ENCODE measurements around the gene ZDHHC7. TPM values are rescaled to one million over a fixed set of nuclear protein-coding genes. Genes with fewer than 3 reads are reported as not detected.
"Not testable (repeated sequence)": the region's sequence is repeated elsewhere in the genome, so short reads cannot be mapped to it uniquely, and the experiment has no call there.

The ZDHHC7 gene
- total RNA-seq, 2 donors from 2014 or later, result 64.6 TPM

GRCh38 chr16:85033171-85033570 lies 21.8 kb upstream of the ZDHHC7 start:
- TF ChIP-seq POLR2AphosphoS5 (IDR thresholded peaks at IDR 0.05) (no peak), POLR2A (IDR thresholded peaks at IDR 0.05) (no peak)
- TF ChIP-seq, protein P1, sequence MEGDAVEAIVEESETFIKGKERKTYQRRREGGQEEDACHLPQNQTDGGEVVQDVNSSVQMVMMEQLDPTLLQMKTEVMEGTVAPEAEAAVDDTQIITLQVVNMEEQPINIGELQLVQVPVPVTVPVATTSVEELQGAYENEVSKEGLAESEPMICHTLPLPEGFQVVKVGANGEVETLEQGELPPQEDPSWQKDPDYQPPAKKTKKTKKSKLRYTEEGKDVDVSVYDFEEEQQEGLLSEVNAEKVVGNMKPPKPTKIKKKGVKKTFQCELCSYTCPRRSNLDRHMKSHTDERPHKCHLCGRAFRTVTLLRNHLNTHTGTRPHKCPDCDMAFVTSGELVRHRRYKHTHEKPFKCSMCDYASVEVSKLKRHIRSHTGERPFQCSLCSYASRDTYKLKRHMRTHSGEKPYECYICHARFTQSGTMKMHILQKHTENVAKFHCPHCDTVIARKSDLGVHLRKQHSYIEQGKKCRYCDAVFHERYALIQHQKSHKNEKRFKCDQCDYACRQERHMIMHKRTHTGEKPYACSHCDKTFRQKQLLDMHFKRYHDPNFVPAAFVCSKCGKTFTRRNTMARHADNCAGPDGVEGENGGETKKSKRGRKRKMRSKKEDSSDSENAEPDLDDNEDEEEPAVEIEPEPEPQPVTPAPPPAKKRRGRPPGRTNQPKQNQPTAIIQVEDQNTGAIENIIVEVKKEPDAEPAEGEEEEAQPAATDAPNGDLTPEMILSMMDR (IDR thresholded peaks at IDR 0.05), result no peak

GRCh38 chr16:85032187-85032586 lies 20.9 kb upstream of the ZDHHC7 start:
- WGBS, result 97% methylated on average over 4 of the region's 4 CpGs
- H3K27ac ChIP-seq, result peak overlapping the region in 1 of 2 donors; percentile 9
- H3K4me3 ChIP-seq, result not testable (repeated sequence)

More at GRCh38 chr16:85033171-85033570, 21.8 kb upstream of the ZDHHC7 start:
- Histone ChIP-seq H3K9me3 (no peaks in the 10 kb centered on the region), H3K4me3 (no peak overlapping the region), H3K27me3 (replicated peaks; ENCODE audit: insufficient read depth) (no peaks in the 10 kb centered on the region), H3K27ac (no peak overlapping the region), H3K4me1 (replicated peaks) (peaks cover 17% of the 10 kb centered on the region), H3K36me3 (no peaks in the 10 kb centered on the region)
- DNase-seq (ENCODE audit: low spot score), result no peak
- intact Hi-C loops (cut with DNase I), result no loop called here
- 84% methylated on average over 17 of the region's 17 CpGs for WGBS

GRCh38 chr16:85031451-85031850 lies 20.1 kb upstream of the ZDHHC7 start:
- WGBS, result 71% methylated on average over 5 of the region's 5 CpGs
- DNase-seq (ENCODE audit: low spot score), result no peak
- H3K27ac ChIP-seq, result peak overlapping the region; percentile 87 to 95
- no peak overlapping the region for H3K4me3 ChIP-seq
- H3K27me3 ChIP-seq (replicated peaks; ENCODE audit: insufficient read depth), result no peaks in the 10 kb centered on the region
- intact Hi-C loops (cut with DNase I), result no loop called here
- H3K9me3 ChIP-seq, result no peaks in the 10 kb centered on the region
- no peaks in the 10 kb centered on the region for H3K36me3 ChIP-seq
- TF ChIP-seq POLR2A (IDR thresholded peaks at IDR 0.05) (no peak), POLR2AphosphoS5 (IDR thresholded peaks at IDR 0.05) (no peak)
- TF ChIP-seq, protein P1 (IDR thresholded peaks at IDR 0.05), result no peak
- peaks cover 22% of the 10 kb centered on the region for H3K4me1 ChIP-seq (replicated peaks)

More at GRCh38 chr16:85032187-85032586, 20.9 kb upstream of the ZDHHC7 start:
- H3K4me1 ChIP-seq (replicated peaks), result peaks cover 17% of the 10 kb centered on the region
- H3K9me3 ChIP-seq; H3K36me3 ChIP-seq; intact Hi-C loops (cut with DNase I); DNase-seq (ENCODE audit: low spot score); H3K27me3 ChIP-seq (replicated peaks; ENCODE audit: insufficient read depth): not testable (repeated sequence)

GRCh38 chr16:85029981-85030401 lies 18.7 kb upstream of the ZDHHC7 start:
- H3K27ac ChIP-seq, result peak overlapping the region; percentile 87 to 95
- intact Hi-C loops (cut with DNase I), result loop anchor here (5.0 kb wide), 1 partner anchor 57 kb away; no protein-coding TSS in a partner anchor
- H3K4me1 ChIP-seq (replicated peaks), result peaks cover 27% of the 10 kb centered on the region
- 28% methylated on average over 16 of the region's 16 CpGs for WGBS
- H3K4me3 ChIP-seq, result peak overlapping the region; percentile 76 to 88
- H3K27me3 ChIP-seq (replicated peaks; ENCODE audit: insufficient read depth), result no peaks in the 10 kb centered on the region
- no peaks in the 10 kb centered on the region for H3K36me3 ChIP-seq
- DNase-seq (ENCODE audit: low spot score), result peak; percentile 40
- no peak for TF ChIP-seq POLR2A (IDR thresholded peaks at IDR 0.05)
- no peak for TF ChIP-seq POLR2AphosphoS5 (IDR thresholded peaks at IDR 0.05)
- TF ChIP-seq, protein P1 (IDR thresholded peaks at IDR 0.05), result no peak
- H3K9me3 ChIP-seq, result no peaks in the 10 kb centered on the region

DNA sequence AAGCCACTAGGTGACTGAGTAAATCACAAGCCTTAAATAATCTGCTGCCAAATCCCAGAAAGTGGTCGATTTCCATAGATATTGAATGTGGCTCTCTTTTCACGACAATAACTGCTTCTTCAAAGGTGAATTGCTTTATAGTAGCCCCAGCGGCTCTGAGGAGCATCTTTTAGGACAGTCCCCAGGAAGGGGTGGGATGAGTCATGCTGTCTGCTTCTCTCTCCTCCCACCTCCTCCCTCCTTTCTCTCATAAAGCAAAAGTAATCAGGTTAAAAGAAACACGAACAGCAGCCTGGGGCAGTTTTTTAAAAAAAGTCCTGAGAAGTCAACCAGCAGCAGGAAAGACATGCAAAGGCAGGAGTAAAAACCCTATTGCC lies 18.1 kb upstream of the ZDHHC7 start:
- 0% methylated on average over 4 of the region's 4 CpGs for WGBS
- peak; percentile 62 for TF ChIP-seq POLR2AphosphoS5 (IDR thresholded peaks at IDR 0.05)
- TF ChIP-seq, protein P1 (IDR thresholded peaks at IDR 0.05), result no peak
- no peak for TF ChIP-seq POLR2A (IDR thresholded peaks at IDR 0.05)
- DNase-seq (ENCODE audit: low spot score), result peak; percentile 76
- Histone ChIP-seq H3K36me3 (no peaks in the 10 kb centered on the region), H3K27me3 (replicated peaks; ENCODE audit: insufficient read depth) (no peaks in the 10 kb centered on the region), H3K27ac (peak overlapping the region; percentile 87 to 95), H3K9me3 (no peaks in the 10 kb centered on the region), H3K4me3 (peak overlapping the region; percentile 76 to 88), H3K4me1 (replicated peaks) (peaks cover 27% of the 10 kb centered on the region)
- intact Hi-C loops (cut with DNase I), result loop anchor here (5.0 kb wide), 1 partner anchor 58 kb away; no protein-coding TSS in a partner anchor
